GF-D8 (cell line): ENCODE measurements around the gene PHACTR3.

Experiments used
- DNase-seq: peaks from one replicate; lab custom pipeline; 2025; lab: John Stamatoyannopoulos, UW

PHACTR3 gene

GRCh38 chr20:59574308-59574707 is 30.0 kb upstream of the PHACTR3 start:
- no peak for DNase-seq

- no peak for DNase-seq
Observed at GRCh38 chr20:59575216-59575615, 29.1 kb upstream of the PHACTR3 start.

GRCh38 chr20:59575653-59576052 is 28.7 kb upstream of the PHACTR3 start:
- DNase-seq = no peak

- DNase-seq = no peak
Observed at GRCh38 chr20:59576216-59576953, 28.0 kb upstream of the PHACTR3 start.

- DNase-seq = no peak
Observed at GRCh38 chr20:59577037-59577808, 27.1 kb upstream of the PHACTR3 start.

- DNase-seq = no peak
Observed at GRCh38 chr20:59577809-59578435, 26.4 kb upstream of the PHACTR3 start.

GRCh38 chr20:59578436-59579403 is 25.6 kb upstream of the PHACTR3 start:
- no peak for DNase-seq

- no peak for DNase-seq
Observed at GRCh38 chr20:59579404-59580145, 24.8 kb upstream of the PHACTR3 start.

GRCh38 chr20:59580146-59580946 is 24.0 kb upstream of the PHACTR3 start:
- no peak for DNase-seq

GRCh38 chr20:59580991-59581401 is 23.3 kb upstream of the PHACTR3 start:
- DNase-seq = no peak

GRCh38 chr20:59581993-59582679 is 22.2 kb upstream of the PHACTR3 start:
- DNase-seq = no peak

GRCh38 chr20:59583428-59584277 is 20.7 kb upstream of the PHACTR3 start:
- no peak for DNase-seq

- no peak for DNase-seq
Observed at GRCh38 chr20:59584278-59584925, 19.9 kb upstream of the PHACTR3 start.

GRCh38 chr20:59585714-59586409 is 18.5 kb upstream of the PHACTR3 start:
- no peak for DNase-seq

GRCh38 chr20:59586613-59587012 is 17.7 kb upstream of the PHACTR3 start:
- no peak for DNase-seq

- no peak for DNase-seq
Observed at GRCh38 chr20:59587570-59587969, 16.8 kb upstream of the PHACTR3 start.

GRCh38 chr20:59588236-59588855 is 16.0 kb upstream of the PHACTR3 start:
- no peak for DNase-seq
